ENCODE data around the gene TMX2. TPM values are rescaled to one million over a fixed set of nuclear protein-coding genes. Genes with fewer than 3 reads are reported as not detected.
"Not testable (repeated sequence)": the region's sequence is repeated elsewhere in the genome, so short reads cannot be mapped to it uniquely, and the experiment has no call there.

Gene TMX2
- total RNA-seq, 4 donors from 2014 or later = 23.3 to 62.1 (median 49.8) TPM

- H3K4me1 ChIP-seq = no peaks in the 10 kb centered on the region
- no peaks in the 10 kb centered on the region for H3K36me3 ChIP-seq
- H3K27ac ChIP-seq = no peak overlapping the region
- no peaks in the 10 kb centered on the region for H3K27me3 ChIP-seq
- DNase-seq = no peak
- TF ChIP-seq CTCF (IDR thresholded peaks at IDR 0.05) = no peak
- no peak for TF ChIP-seq POLR2A (IDR thresholded peaks at IDR 0.05)
- no peak overlapping the region for H3K4me3 ChIP-seq
- intact Hi-C loops (cut with DNase I; ENCODE audit: low total_unique reads) = no loop called here
- H3K9me3 ChIP-seq = no peaks in the 10 kb centered on the region
Measured at GRCh38 chr11:57679396-57679795, 33.0 kb upstream of the TMX2 start.

GRCh38 chr11:57680552-57680874, 31.9 kb upstream of the TMX2 start:
- Histone ChIP-seq H3K4me1 (no peaks in the 10 kb centered on the region), H3K27me3 (no peaks in the 10 kb centered on the region), H3K36me3 (no peaks in the 10 kb centered on the region), H3K4me3 (no peak overlapping the region), H3K27ac (no peak overlapping the region), H3K9me3 (no peaks in the 10 kb centered on the region)
- intact Hi-C loops (cut with DNase I; ENCODE audit: low total_unique reads) = no loop called here
- no peak for DNase-seq
- TF ChIP-seq POLR2A (IDR thresholded peaks at IDR 0.05) (no peak), CTCF (IDR thresholded peaks at IDR 0.05) (no peak)

- intact Hi-C loops (cut with DNase I; ENCODE audit: low total_unique reads) = no loop called here
- H3K4me3 ChIP-seq = no peak overlapping the region
- TF ChIP-seq CTCF (IDR thresholded peaks at IDR 0.05) (no peak), POLR2A (IDR thresholded peaks at IDR 0.05) (no peak)
- no peaks in the 10 kb centered on the region for H3K36me3 ChIP-seq
- no peak overlapping the region for H3K27ac ChIP-seq
- no peaks in the 10 kb centered on the region for H3K4me1 ChIP-seq
- H3K9me3 ChIP-seq = no peaks in the 10 kb centered on the region
- DNase-seq = no peak
- no peaks in the 10 kb centered on the region for H3K27me3 ChIP-seq
Measured at GRCh38 chr11:57681168-57681567, 31.2 kb upstream of the TMX2 start.

DNA sequence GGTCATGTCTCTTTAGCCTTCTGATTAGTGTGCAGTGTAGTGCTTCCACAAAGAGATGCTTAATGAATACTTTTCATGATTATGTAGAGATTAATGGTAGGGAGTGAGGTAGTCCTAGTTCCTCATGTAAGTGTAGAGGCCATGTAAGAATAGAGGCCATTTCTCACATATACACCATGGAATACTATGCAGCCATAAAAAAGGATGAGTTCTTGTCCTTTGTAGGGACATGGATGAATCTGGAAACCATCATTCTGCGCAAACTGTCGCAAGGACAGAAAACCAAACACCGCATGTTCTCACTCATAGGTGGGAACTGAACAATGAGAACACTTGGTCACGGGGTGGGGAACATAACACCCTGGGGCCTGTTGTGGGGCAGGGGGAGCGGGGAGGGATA, 21.9 kb upstream of the TMX2 start:
- H3K4me1 ChIP-seq; DNase-seq; H3K9me3 ChIP-seq; intact Hi-C loops (cut with DNase I; ENCODE audit: low total_unique reads); H3K27me3 ChIP-seq; H3K36me3 ChIP-seq; H3K4me3 ChIP-seq; H3K27ac ChIP-seq: not testable (repeated sequence)

DNA sequence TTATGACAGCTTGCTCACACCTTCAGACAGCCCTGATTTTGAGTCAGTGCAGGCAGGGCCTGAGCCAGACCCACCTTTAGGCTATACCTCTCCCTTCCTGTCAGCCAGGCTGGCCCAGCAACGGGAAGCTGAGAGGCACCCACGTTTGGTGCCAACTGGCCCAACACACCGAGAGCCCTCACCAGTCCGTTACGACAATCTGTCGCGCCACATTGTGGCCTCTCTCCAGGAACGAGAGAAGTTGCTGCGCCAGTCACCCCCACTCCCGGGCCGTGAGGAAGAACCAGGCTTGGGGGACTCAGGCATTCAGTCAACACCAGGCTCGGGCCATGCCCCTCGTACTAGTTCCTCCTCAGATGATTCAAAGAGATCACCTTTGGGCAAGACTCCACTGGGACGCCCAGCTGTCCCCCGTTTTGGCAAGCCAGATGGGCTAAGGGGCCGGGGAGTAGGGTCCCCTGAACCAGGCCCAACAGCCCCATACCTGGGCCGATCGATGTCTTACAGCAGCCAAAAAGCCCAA, 13.5 kb upstream of the TMX2 start:
- no peaks in the 10 kb centered on the region for H3K9me3 ChIP-seq
- H3K27ac ChIP-seq = no peak overlapping the region
- intact Hi-C loops (cut with DNase I; ENCODE audit: low total_unique reads) = no loop called here
- H3K4me1 ChIP-seq = no peaks in the 10 kb centered on the region
- no peak for DNase-seq
- no peaks in the 10 kb centered on the region for H3K27me3 ChIP-seq
- TF ChIP-seq POLR2A (IDR thresholded peaks at IDR 0.05) (no peak), CTCF (IDR thresholded peaks at IDR 0.05) (no peak)
- no peak overlapping the region for H3K4me3 ChIP-seq
- no peaks in the 10 kb centered on the region for H3K36me3 ChIP-seq

DNA sequence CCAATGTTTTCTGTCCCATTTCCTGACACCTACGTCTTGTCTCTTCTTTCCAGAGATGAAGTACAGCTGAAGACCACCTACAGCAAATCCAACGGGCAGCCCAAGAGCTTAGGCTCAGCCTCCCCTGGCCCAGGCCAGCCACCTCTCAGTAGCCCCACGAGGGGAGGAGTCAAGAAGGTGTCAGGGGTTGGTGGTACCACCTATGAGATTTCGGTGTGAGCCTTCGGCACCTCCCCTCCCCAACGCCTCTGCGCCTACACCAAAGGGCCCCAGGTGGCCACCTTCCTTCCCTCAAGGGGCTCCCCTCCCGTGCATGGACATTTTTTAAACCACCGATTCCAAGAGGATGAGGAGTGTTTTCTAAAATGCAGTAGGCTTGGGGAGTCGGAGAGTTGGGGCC, 12.6 kb upstream of the TMX2 start:
- no peaks in the 10 kb centered on the region for H3K27me3 ChIP-seq
- no peak overlapping the region for H3K27ac ChIP-seq
- H3K36me3 ChIP-seq = no peaks in the 10 kb centered on the region
- no peak for DNase-seq
- H3K4me1 ChIP-seq = no peaks in the 10 kb centered on the region
- intact Hi-C loops (cut with DNase I; ENCODE audit: low total_unique reads) = no loop called here
- TF ChIP-seq POLR2A (IDR thresholded peaks at IDR 0.05) (no peak), CTCF (IDR thresholded peaks at IDR 0.05) (no peak)
- H3K4me3 ChIP-seq = no peak overlapping the region
- H3K9me3 ChIP-seq = no peaks in the 10 kb centered on the region
